RWPE1 (cell line): ENCODE results near the gene THSD4.

ENCODE experiments used
- CTCF ChIA-PET: fragments of 350-600 bp; sonication (Branson Sonifier 250); formaldehyde crosslinking; extraction: SDS; loops from one replicate; lab custom pipeline; 2021; lab: Yijun Ruan, JAX
- POLR2A ChIA-PET: fragments of 400-600 bp; formaldehyde crosslinking; extraction: SDS; loops from one replicate; lab custom pipeline; 2020; ENCODE audit warnings: antibody characterized with exemption; ENCODE audit not compliant: low non-redundant PET; lab: Yijun Ruan, JAX
- DNase-seq: peaks from one replicate; pipeline ENCODE4 v3.0.0; 2012; ENCODE audit warnings: low spot score
- H3K27ac ChIP-seq: fragments of 450-650 bp; 2 replicates; pipeline ENCODE4 v1.5.1; 2017
- CTCF ChIP-seq: fragments of 450-650 bp; conservative IDR thresholded peaks from 2 replicates; pipeline ENCODE4 v1.5.1; 2017; ENCODE audit warnings: low read depth, mild to moderate bottlenecking

The THSD4 gene

GRCh38 chr15:71461748-71462147, 346.5 kb downstream of the THSD4 start:
- POLR2A ChIA-PET, result no interaction called here
- H3K27ac ChIP-seq, result no peak overlapping the region
- TF ChIP-seq CTCF, result no peak
- CTCF ChIA-PET, result interaction anchor here (0.6 kb wide), 1 partner anchor 12 kb away, joined by 4 read pairs; no protein-coding TSS in a partner anchor
- DNase-seq, result no peak

- no peak for DNase-seq
- no peak overlapping the region for H3K27ac ChIP-seq
- TF ChIP-seq CTCF, result no peak
- CTCF ChIA-PET, result interaction anchor here (0.6 kb wide), 2 partner anchors 13 to 259 kb away, joined by 4 to 5 read pairs; no protein-coding TSS in a partner anchor
- POLR2A ChIA-PET, result no interaction called here
Measured at GRCh38 chr15:71462638-71463037, 347.4 kb downstream of the THSD4 start.

- no peak overlapping the region for H3K27ac ChIP-seq
- CTCF ChIA-PET, result interaction anchor here (0.6 kb wide), 1 partner anchor 258 kb away, joined by 5 read pairs; no protein-coding TSS in a partner anchor
- POLR2A ChIA-PET, result no interaction called here
- TF ChIP-seq CTCF, result no peak
- no peak for DNase-seq
Measured at GRCh38 chr15:71463156-71463665, 347.9 kb downstream of the THSD4 start.

- no peak for DNase-seq
- H3K27ac ChIP-seq, result no peak overlapping the region
- POLR2A ChIA-PET, result no interaction called here
- no peak for TF ChIP-seq CTCF
- CTCF ChIA-PET, result interaction anchor here (0.5 kb wide), 1 partner anchor 152 kb away, joined by 3 read pairs; no protein-coding TSS in a partner anchor
Measured at GRCh38 chr15:71465131-71465955, 350.1 kb downstream of the THSD4 start.

- H3K27ac ChIP-seq, result no peak overlapping the region
- no peak for DNase-seq
- POLR2A ChIA-PET, result no interaction called here
- TF ChIP-seq CTCF, result no peak
- CTCF ChIA-PET, result interaction anchor here (0.6 kb wide), 1 partner anchor 63 kb away, joined by 4 read pairs; no protein-coding TSS in a partner anchor
Measured at GRCh38 chr15:71468715-71469114, 353.4 kb downstream of the THSD4 start.

- CTCF ChIA-PET, result no interaction called here
- DNase-seq, result no peak
- H3K27ac ChIP-seq, result no peak overlapping the region
- no peak for TF ChIP-seq CTCF
- POLR2A ChIA-PET, result no interaction called here
Measured at GRCh38 chr15:71469413-71469812, 354.1 kb downstream of the THSD4 start.
